ENCODE data around the gene MYL5.

DNA sequence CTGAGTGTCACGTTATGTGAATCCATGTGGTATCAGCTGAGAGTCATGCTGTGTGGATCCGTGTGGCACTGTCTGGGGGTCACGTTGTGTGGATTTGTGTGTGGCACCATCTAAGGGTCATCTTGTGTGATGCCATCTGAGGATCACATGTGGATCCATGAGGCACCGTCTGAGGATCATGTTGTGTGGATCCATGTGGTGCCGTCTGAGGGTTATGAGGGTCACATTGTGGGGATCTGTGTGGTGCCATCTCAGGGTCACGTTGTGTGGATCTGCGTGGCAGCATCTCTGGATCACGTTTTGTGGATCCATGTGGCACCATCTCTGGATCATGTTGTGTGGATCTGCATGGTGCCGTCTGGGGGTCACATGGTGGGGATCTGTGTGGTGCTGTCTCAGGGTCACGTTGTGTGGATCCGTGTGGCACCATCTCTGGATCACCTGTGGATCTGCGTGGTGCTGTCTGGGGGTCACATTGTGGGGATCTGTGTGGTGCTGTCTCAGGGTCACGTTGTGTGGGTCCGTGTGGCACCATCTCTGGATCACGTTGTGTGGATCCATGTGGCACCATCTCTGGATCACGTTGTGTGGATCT is 42.0 kb upstream of the MYL5 start:
- TF ChIP-seq YY1 (IDR thresholded peaks at IDR 0.05; ENCODE audit: insufficient read depth, insufficient read length) (no peak), ZNF274 (IDR thresholded peaks at IDR 0.05; ENCODE audit: low read depth, low read length) (no peak)
